ENCODE data around the gene C4orf51. TPM values are rescaled to one million over a fixed set of nuclear protein-coding genes. Genes with fewer than 3 reads are reported as not detected.

C4orf51 gene
- total and polyA plus RNA-seq, 2 of the 13 experiments (the other 11 are each of a cell fraction or from before 2014, with no cell fraction given), result not detected

DNA sequence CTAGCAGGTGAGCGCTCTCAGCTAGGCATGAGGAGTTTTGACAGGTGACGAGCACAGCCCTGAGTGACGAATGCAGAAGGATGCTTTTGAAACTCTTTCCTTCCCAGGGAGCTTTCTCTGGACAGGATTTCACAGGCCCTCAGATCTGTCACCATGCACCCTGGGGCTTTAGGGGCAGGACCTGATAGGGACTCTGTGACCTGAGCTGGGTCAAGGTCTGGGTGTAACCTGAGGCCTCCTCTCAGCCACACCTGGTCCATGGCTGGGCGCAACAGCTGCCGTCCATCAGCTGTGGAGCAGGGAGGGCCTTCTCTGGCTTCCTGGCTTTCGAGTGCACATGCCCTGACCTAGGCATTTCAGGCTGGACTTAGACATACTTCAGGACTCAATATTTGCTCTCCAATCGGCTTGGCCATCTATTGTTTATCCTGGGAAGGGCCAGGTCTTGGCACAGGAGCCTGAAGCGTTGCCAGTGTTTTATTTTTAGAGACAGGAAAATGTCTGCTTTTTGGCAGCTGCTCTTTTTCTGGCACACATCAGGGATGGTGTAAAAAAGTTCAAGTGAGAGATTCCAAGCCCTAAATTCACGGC lies 56.4 kb downstream of the C4orf51 start (continued):
- TF ChIP-seq, protein P1, sequence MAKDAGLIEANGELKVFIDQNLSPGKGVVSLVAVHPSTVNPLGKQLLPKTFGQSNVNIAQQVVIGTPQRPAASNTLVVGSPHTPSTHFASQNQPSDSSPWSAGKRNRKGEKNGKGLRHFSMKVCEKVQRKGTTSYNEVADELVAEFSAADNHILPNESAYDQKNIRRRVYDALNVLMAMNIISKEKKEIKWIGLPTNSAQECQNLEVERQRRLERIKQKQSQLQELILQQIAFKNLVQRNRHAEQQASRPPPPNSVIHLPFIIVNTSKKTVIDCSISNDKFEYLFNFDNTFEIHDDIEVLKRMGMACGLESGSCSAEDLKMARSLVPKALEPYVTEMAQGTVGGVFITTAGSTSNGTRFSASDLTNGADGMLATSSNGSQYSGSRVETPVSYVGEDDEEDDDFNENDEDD (CRISPR knock-in tag; IDR thresholded peaks at IDR 0.05; ENCODE audit: borderline replicate concordance), result no peak
- no peak for TF ChIP-seq TCF7 (IDR thresholded peaks at IDR 0.05; ENCODE audit: low read depth)
- TF ChIP-seq YY1 (IDR thresholded peaks at IDR 0.05; ENCODE audit: insufficient read depth, insufficient replicate concordance, low read depth, low read length), result no peak

DNA sequence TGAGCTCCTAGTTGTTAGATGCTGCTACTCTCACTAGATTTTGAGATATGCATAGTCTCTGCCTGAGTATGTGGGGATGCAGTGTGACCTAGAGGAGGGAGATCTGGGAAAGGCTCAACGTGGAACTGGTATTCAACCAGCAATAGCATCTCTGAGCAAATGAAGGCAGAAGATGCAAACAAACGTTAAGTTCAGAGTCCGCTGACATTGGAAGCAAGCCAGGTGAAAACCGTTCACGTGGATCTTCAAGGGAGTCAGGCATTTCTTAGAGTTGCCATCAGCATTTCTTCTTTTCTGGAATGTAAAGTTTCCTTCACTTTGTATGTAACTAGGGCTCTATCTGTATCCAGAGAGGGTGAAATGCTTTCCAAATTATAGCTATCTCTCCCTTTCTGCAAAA lies 59.9 kb downstream of the C4orf51 start:
- ATAC-seq (peak; percentile 19; the same call in 1 of the 3 replicates), FAIRE-seq (no peak), DNase-seq (ENCODE audit: low spot score) (no peak)
- peaks cover 0 to 16% of the 10 kb centered on the region in 2 experiments; a peak in 2 of 5 replicates for H3K27me3 ChIP-seq (ENCODE audit: control insufficient read depth in 1 of 2, insufficient read depth in 2 of 2, low read length in 2 of 2)
- H3K36me3 ChIP-seq (replicated peaks in 1 of 2; ENCODE audit: control insufficient read depth in 1 of 2, insufficient read depth in 2 of 2, low read length in 2 of 2), result no peaks in the 10 kb centered on the region
- intact Hi-C loops (cut with micrococcal nuclease; ENCODE audit: unreplicated experiment) (loop anchor here (10.0 kb wide), 1 partner anchor 525 kb away; no protein-coding TSS in a partner anchor), in situ Hi-C loops (cut with HindIII; ENCODE audit: extremely low pct_ligation_motif_present, low pct_unique_long_range_greater_than_20kb) (loop anchor here (10.0 kb wide), 1 partner anchor 195 kb away; the partner anchor contains the start of gene ZNF827)
- H4K20me1 ChIP-seq (ENCODE audit: insufficient read depth, low read length), result no peaks in the 10 kb centered on the region
- H3K9me3 ChIP-seq (ENCODE audit: low read length), result no peaks in the 10 kb centered on the region
- H3K4me3 ChIP-seq (replicated peaks in 1 of 3; ENCODE audit: insufficient read depth in 1 of 3, low read depth in 2 of 3, low read length in 3 of 3), result no peak overlapping the region
- H3K9ac ChIP-seq (ENCODE audit: insufficient read depth, low read depth, low read length), result no peak overlapping the region
- POLR2A ChIA-PET, result no interaction called here
- no TSS peak for BruUV-seq (replicated peaks)
- TF ChIP-seq ZNF773 (CRISPR knock-in tag; IDR thresholded peaks at IDR 0.05; ENCODE audit: borderline replicate concordance) (no peak), ZFP36L2 (CRISPR knock-in tag; IDR thresholded peaks at IDR 0.05) (no peak), HNF4A (CRISPR knock-in tag; IDR thresholded peaks at IDR 0.05) (0 out of 2 replicates have a peak, but pooled peaks have one; percentile 7), ZNF253 (CRISPR knock-in tag; IDR thresholded peaks at IDR 0.05; ENCODE audit: borderline replicate concordance) (no peak)
- no peak overlapping the region for H2AFZ ChIP-seq (ENCODE audit: low read length)
- H3K4me2 ChIP-seq (ENCODE audit: low read depth, low read length), result no peak overlapping the region
- 0% methylated on average over 5 of the region's 5 CpGs for WGBS (ENCODE audit: low lambda C conversion rate)
- no peak overlapping the region for H3K27ac ChIP-seq (ENCODE audit: extremely low read length, insufficient read depth, low read length)
- H3K4me1 ChIP-seq (ENCODE audit: insufficient read depth, low read length), result peaks cover 15% of the 10 kb centered on the region
- CTCF ChIA-PET (ENCODE audit: low intra/inter-chr PET ratio, low total read pairs), result no interaction called here
- no peaks in the 10 kb centered on the region for H3K79me2 ChIP-seq (ENCODE audit: insufficient read depth, low read length)

Measured in HepG2 (cell line).